ENCODE results near the gene GJC1. TPM values are rescaled to one million over a fixed set of nuclear protein-coding genes. Genes with fewer than 3 reads are reported as not detected.

GJC1 gene
- total RNA-seq, 2 experiments from 2014 or later: not detected

DNA sequence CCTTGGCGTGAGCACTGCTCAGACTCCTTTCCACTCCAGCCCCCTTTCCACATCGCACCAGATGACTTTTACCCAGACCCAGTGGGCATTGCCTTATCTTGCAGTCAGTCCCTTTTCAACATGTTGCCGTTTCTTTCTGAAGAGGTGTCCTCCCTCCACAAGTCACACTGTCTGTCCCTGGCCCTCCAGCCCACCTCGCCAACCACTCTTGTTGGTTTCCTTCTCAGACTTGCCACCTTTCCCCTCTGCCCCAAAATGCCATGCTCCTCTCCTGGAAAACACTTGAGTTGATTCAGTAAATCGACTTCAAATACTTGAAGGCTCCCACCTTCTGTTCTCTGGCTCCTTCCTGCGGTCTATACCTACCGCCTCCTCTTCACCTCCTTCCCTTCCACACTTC is 78.8 kb downstream of the GJC1 start:
- H3K9me3 Mint-ChIP-seq: no peaks in the 10 kb centered on the region
- Histone ChIP-seq H3K36me3 (ENCODE audit: insufficient read depth, low read length) (no peaks in the 10 kb centered on the region), H3K4me1 (ENCODE audit: insufficient read depth, low read length) (no peaks in the 10 kb centered on the region), H3K27ac (ENCODE audit: low read depth in 1 of 2, low read length in 2 of 2) (no peak overlapping the region), H3K4me3 (ENCODE audit: low read length) (no peak overlapping the region), H3K9me3 (ENCODE audit: control insufficient read depth in 1 of 2, insufficient read depth in 1 of 2, low read length in 2 of 2) (no peaks in the 10 kb centered on the region), H3K27me3 (ENCODE audit: control insufficient read depth in 1 of 2, insufficient read depth in 2 of 2, low read length in 2 of 2) (no peaks in the 10 kb centered on the region)
- H3K36me3 Mint-ChIP-seq (ENCODE audit: low read depth): peaks cover 14% of the 10 kb centered on the region
- H3K4me1 Mint-ChIP-seq (ENCODE audit: low read depth): no peaks in the 10 kb centered on the region
- H3K27me3 Mint-ChIP-seq: peaks cover 5% of the 10 kb centered on the region
- DNase-seq (no peak), ATAC-seq (ENCODE audit: poor library complexity) (no peak)
- H3K27ac Mint-ChIP-seq: no peak overlapping the region
- TF ChIP-seq CTCF (IDR thresholded peaks at IDR 0.05): no peak
- ChIA-PET POLR2A (no interaction called here), CTCF (no interaction called here)
- intact Hi-C loops (cut with DNase I, micrococcal nuclease): no loop called here
- H3K4me3 Mint-ChIP-seq: no peak overlapping the region

DNA sequence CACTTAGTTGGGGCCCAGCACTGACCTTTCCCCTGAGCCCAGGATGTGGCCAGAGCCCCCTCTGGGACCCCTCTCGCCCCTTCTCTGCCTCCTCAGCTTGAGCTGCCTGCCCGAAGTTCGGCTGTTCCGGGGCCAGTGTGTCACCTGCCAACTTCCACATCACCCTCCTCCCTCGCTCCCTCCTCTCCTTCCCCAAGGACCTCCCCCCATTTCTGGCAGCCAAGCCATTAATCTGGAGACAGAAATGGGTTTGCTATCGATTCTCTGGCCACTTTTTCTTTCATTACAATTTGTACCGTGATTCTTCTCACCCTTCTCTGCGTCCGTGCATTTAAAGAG is 80.1 kb downstream of the GJC1 start:
- DNase-seq (no peak), ATAC-seq (ENCODE audit: poor library complexity) (no peak)
- Mint-ChIP-seq H3K4me1 (ENCODE audit: low read depth) (no peaks in the 10 kb centered on the region), H3K9me3 (no peaks in the 10 kb centered on the region), H3K27ac (no peak overlapping the region), H3K27me3 (peaks cover 5% of the 10 kb centered on the region), H3K36me3 (ENCODE audit: low read depth) (peaks cover 14% of the 10 kb centered on the region), H3K4me3 (no peak overlapping the region)
- ChIA-PET CTCF (no interaction called here), POLR2A (no interaction called here)
- no peak for TF ChIP-seq CTCF (IDR thresholded peaks at IDR 0.05)
- Histone ChIP-seq H3K27ac (ENCODE audit: low read depth in 1 of 2, low read length in 2 of 2) (no peak overlapping the region), H3K4me1 (ENCODE audit: insufficient read depth, low read length) (no peaks in the 10 kb centered on the region), H3K9me3 (ENCODE audit: control insufficient read depth in 1 of 2, insufficient read depth in 1 of 2, low read length in 2 of 2) (no peaks in the 10 kb centered on the region), H3K36me3 (ENCODE audit: insufficient read depth, low read length) (no peaks in the 10 kb centered on the region), H3K27me3 (ENCODE audit: control insufficient read depth in 1 of 2, insufficient read depth in 2 of 2, low read length in 2 of 2) (no peaks in the 10 kb centered on the region), H3K4me3 (ENCODE audit: low read length) (no peak overlapping the region)
- intact Hi-C loops (cut with DNase I, micrococcal nuclease): no loop called here

- Histone ChIP-seq H3K27me3 (ENCODE audit: control insufficient read depth in 1 of 2, insufficient read depth in 2 of 2, low read length in 2 of 2) (no peaks in the 10 kb centered on the region), H3K36me3 (ENCODE audit: insufficient read depth, low read length) (no peaks in the 10 kb centered on the region)
- TF ChIP-seq CTCF (IDR thresholded peaks at IDR 0.05): no peak
These were observed 80.8 kb downstream of the GJC1 start for GRCh38 chr17:44749076-44749979.

More at GRCh38 chr17:44749076-44749979, 80.8 kb downstream of the GJC1 start:
- Mint-ChIP-seq H3K27ac (no peak overlapping the region), H3K36me3 (ENCODE audit: low read depth) (peaks cover 14% of the 10 kb centered on the region), H3K27me3 (peaks cover 5% of the 10 kb centered on the region), H3K4me1 (ENCODE audit: low read depth) (no peaks in the 10 kb centered on the region), H3K9me3 (no peaks in the 10 kb centered on the region), H3K4me3 (no peak overlapping the region)
- H3K9me3 ChIP-seq (ENCODE audit: control insufficient read depth in 1 of 2, insufficient read depth in 1 of 2, low read length in 2 of 2): no peaks in the 10 kb centered on the region
- POLR2A ChIA-PET: no interaction called here
- CTCF ChIA-PET: no interaction called here
- no peak for ATAC-seq (ENCODE audit: poor library complexity)
- intact Hi-C loops (cut with DNase I, micrococcal nuclease): no loop called here
- no peak overlapping the region for H3K27ac ChIP-seq (ENCODE audit: low read depth in 1 of 2, low read length in 2 of 2)
- no peak overlapping the region for H3K4me3 ChIP-seq (ENCODE audit: low read length)
- no peak for DNase-seq
- H3K4me1 ChIP-seq (ENCODE audit: insufficient read depth, low read length): no peaks in the 10 kb centered on the region

Other genes with a start within 250 kb of the GJC1 start
- under 1 TPM in 1 of 2 experiments, not detected in 1; 0.08 TPM for gene MEIOC, start 173.8 kb downstream of the GJC1 start, total RNA-seq
- 10 to 100 TPM; 23.6 to 25.3 TPM for gene CCDC43, start 140.5 kb downstream of the GJC1 start, total RNA-seq
- gene DBF4B, start 121.6 kb downstream of the GJC1 start, total RNA-seq: 1 to 10 TPM; 1.5 TPM
- under 1 TPM; 0.16 to 0.47 TPM for gene ADAM11, start 71.3 kb downstream of the GJC1 start, total RNA-seq
- not detected for gene HIGD1B, start 17.6 kb upstream of the GJC1 start, total RNA-seq
- 100 to 1,000 TPM; 105 to 112 TPM for gene EFTUD2, start 69.2 kb upstream of the GJC1 start, total RNA-seq
- gene GFAP, start 85.2 kb upstream of the GJC1 start, total RNA-seq: not detected
- gene KIF18B, start 117.5 kb upstream of the GJC1 start, total RNA-seq: under 1 TPM; 0.05 to 0.08 TPM
- gene C1QL1, start 138.0 kb upstream of the GJC1 start, total RNA-seq: not detected
- gene DCAKD, start 221.3 kb upstream of the GJC1 start, total RNA-seq: 10 to 100 TPM; 11.6 to 12.2 TPM
- 10 to 100 TPM; 61.1 to 62.2 TPM for gene NMT1, start 231.0 kb upstream of the GJC1 start, total RNA-seq

Measured in CD4-positive, alpha-beta T cell (primary cell).